HEK293T (cell line): ENCODE measurements around the gene SLC10A1.
"Not testable (repeated sequence)": the region's sequence is repeated elsewhere in the genome, so short reads cannot be mapped to it uniquely, and the experiment has no call there.

Experiments used
- CTCF ChIA-PET: fragments of 350-600 bp; formaldehyde crosslinking; extraction: SDS; loops from one replicate; lab custom pipeline; 2021; ENCODE audit warnings: antibody characterized with exemption, inconsistent platforms; lab: Yijun Ruan, JAX
- POLR2A ChIA-PET: fragments of 350-600 bp; formaldehyde crosslinking; extraction: SDS; loops from one replicate; lab custom pipeline; 2020; ENCODE audit warnings: antibody characterized with exemption, inconsistent platforms; lab: Yijun Ruan, JAX
- DNase-seq: peaks from one replicate; pipeline ENCODE4 v3.0.0; 2012; ENCODE audit warnings: mixed read lengths; ENCODE audit errors: extremely low spot score
- ARNT ChIP-seq: fragments of 450-650 bp; IDR thresholded peaks from 2 replicates; pipeline ENCODE4 v1.6.1; 2017; ENCODE audit warnings: mild to moderate bottlenecking
- BHLHE40 ChIP-seq: fragments of 450-650 bp; IDR thresholded peaks from 2 replicates; pipeline ENCODE4 v1.6.1; 2016; ENCODE audit warnings: mild to moderate bottlenecking, moderate library complexity, borderline replicate concordance
- CTBP1 ChIP-seq: fragments of 450-650 bp; IDR thresholded peaks from 2 replicates; pipeline ENCODE4 v1.6.1; 2016; ENCODE audit warnings: borderline replicate concordance
- ELF4 ChIP-seq: fragments of 450-650 bp; IDR thresholded peaks from 2 replicates; pipeline ENCODE4 v1.6.1; 2017; ENCODE audit warnings: antibody characterized with exemption
- FOXA1 ChIP-seq: fragments of 450-650 bp; IDR thresholded peaks from 2 replicates; pipeline ENCODE4 v1.6.1; 2016; ENCODE audit warnings: mild to moderate bottlenecking
- FOXK2 ChIP-seq: fragments of 450-650 bp; IDR thresholded peaks from 2 replicates; pipeline ENCODE4 v1.6.1; 2016; ENCODE audit warnings: mild to moderate bottlenecking
- FOXM1 ChIP-seq: fragments of 450-650 bp; IDR thresholded peaks from 2 replicates; pipeline ENCODE4 v1.6.1; 2017; ENCODE audit warnings: mild to moderate bottlenecking, borderline replicate concordance
- HDGF ChIP-seq: fragments of 450-650 bp; IDR thresholded peaks from 2 replicates; pipeline ENCODE4 v1.6.1; 2017; ENCODE audit warnings: antibody characterized with exemption, borderline replicate concordance
- L3MBTL2 ChIP-seq: fragments of 450-650 bp; conservative IDR thresholded peaks from 2 replicates; pipeline ENCODE4 v1.6.1; 2016; ENCODE audit warnings: mild to moderate bottlenecking
- LEF1 ChIP-seq: fragments of 450-650 bp; IDR thresholded peaks from 2 replicates; pipeline ENCODE4 v1.6.1; 2017; ENCODE audit warnings: mild to moderate bottlenecking, borderline replicate concordance
- NFRKB ChIP-seq: fragments of 450-650 bp; IDR thresholded peaks from 2 replicates; pipeline ENCODE4 v1.6.1; 2016; ENCODE audit warnings: mild to moderate bottlenecking, moderate library complexity
- PKNOX1 ChIP-seq: fragments of 450-650 bp; IDR thresholded peaks from 2 replicates; pipeline ENCODE4 v1.6.1; 2016
- SP1 ChIP-seq: fragments of 450-650 bp; IDR thresholded peaks from 2 replicates; pipeline ENCODE4 v1.6.1; 2017
- SUZ12 ChIP-seq: fragments of 450-650 bp; IDR thresholded peaks from 2 replicates; pipeline ENCODE4 v1.6.1; 2016; ENCODE audit warnings: mild to moderate bottlenecking
- TARDBP ChIP-seq: fragments of 450-650 bp; IDR thresholded peaks from 2 replicates; pipeline ENCODE4 v1.6.1; 2016
- ZNF384 ChIP-seq: fragments of 450-650 bp; IDR thresholded peaks from 2 replicates; pipeline ENCODE4 v1.6.1; 2016

Gene SLC10A1

GRCh38 chr14:69749956-69750355 lies 47.1 kb downstream of the SLC10A1 start:
- no peak for DNase-seq
- CTCF ChIA-PET, result no interaction called here

DNA sequence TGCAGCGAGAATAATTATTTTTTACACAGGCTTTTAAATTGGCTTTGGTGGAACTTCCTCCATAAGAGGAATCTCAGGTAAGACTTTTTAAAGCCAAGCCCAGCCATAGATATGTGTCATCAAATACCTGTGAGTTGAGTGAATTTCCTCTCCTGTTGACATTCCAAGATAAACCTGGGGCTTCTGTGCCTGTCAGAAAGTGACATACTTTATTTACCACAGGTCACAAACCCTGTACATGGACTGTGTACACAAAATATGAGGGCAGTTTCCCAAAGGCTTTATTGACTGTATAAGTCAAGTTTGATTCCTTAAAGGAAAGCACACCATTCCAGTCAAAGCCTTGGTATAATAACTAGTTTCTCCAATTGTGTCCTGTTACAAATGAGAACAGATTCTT lies 56.0 kb downstream of the SLC10A1 start:
- ChIA-PET POLR2A (no interaction called here), CTCF (no interaction called here)
- no peak for DNase-seq
- no peak for TF ChIP-seq FOXM1
- no peak for TF ChIP-seq TARDBP
- TF ChIP-seq HDGF, result no peak
- no peak for TF ChIP-seq NFRKB
- no peak for TF ChIP-seq L3MBTL2
- TF ChIP-seq FOXA1, result no peak
- TF ChIP-seq ARNT, result no peak
- no peak for TF ChIP-seq SP1
- no peak for TF ChIP-seq PKNOX1
- TF ChIP-seq LEF1, result no peak
- no peak for TF ChIP-seq ZNF384
- no peak for TF ChIP-seq ELF4
- TF ChIP-seq CTBP1, result no peak
- no peak for TF ChIP-seq FOXK2
- TF ChIP-seq SUZ12, result no peak

More at GRCh38 chr14:69749956-69750355, 47.1 kb downstream of the SLC10A1 start:
- POLR2A ChIA-PET, result interaction anchor here (1.1 to 2.1 kb wide), 2 partner anchors 11 to 17 kb away, joined by 3 to 11 read pairs; partner anchors contain the start of gene SRSF5
- TF ChIP-seq ELF4 (no peak), ARNT (no peak), ZNF384 (no peak), SUZ12 (no peak), CTBP1 (no peak), SP1 (no peak), PKNOX1 (no peak), BHLHE40 (no peak), TARDBP (no peak), L3MBTL2 (no peak), HDGF (no peak), LEF1 (no peak), FOXK2 (no peak), NFRKB (no peak), FOXM1 (no peak)

- POLR2A ChIA-PET, DNase-seq, CTCF ChIA-PET: not testable (repeated sequence)
Observed at GRCh38 chr14:69736405-69736804, 60.6 kb downstream of the SLC10A1 start.

GRCh38 chr14:69731919-69732598 lies 65.0 kb downstream of the SLC10A1 start:
- not testable (repeated sequence) for DNase-seq

DNA sequence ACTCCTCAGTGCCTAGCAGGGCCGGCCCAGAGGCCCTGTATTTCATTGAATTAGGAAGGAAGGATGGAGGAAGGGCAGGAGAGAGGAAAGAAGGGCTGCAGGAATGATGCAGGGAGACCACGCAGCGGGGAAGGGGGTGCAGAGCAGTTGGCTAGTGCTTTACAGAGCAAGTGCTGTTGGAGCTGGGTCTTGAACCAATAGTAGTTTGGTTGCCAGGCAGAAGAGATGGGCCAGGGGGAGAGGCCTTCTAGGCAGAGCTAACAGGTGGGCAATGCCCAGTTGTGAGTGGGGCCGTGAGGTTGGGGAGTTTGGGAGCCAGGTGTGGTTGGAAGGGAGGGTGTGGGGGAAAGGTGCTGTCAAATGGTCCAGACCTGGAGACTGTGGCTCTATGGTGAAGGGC lies 69.2 kb downstream of the SLC10A1 start:
- ChIA-PET POLR2A (interaction anchor here (0.6 kb wide), 1 partner anchor 129 kb away, joined by 3 read pairs; no protein-coding TSS in a partner anchor), CTCF (interaction anchor here (1.1 to 1.7 kb wide), 6 partner anchors 14 to 192 kb away, joined by 3 to 16 read pairs (median 4); no protein-coding TSS in a partner anchor)
- TF ChIP-seq ZNF384, result no peak
- TF ChIP-seq FOXK2, result no peak
- DNase-seq, result no peak

More at GRCh38 chr14:69731919-69732598, 65.0 kb downstream of the SLC10A1 start:
- POLR2A ChIA-PET, result not testable (repeated sequence)
- CTCF ChIA-PET, result interaction anchor here (0.6 kb wide), 1 partner anchor 139 kb away, joined by 3 read pairs; no protein-coding TSS in a partner anchor

- CTCF ChIA-PET, result interaction anchor here (0.6 to 1.7 kb wide), 13 partner anchors 9 to 191 kb away, joined by 3 to 16 read pairs (median 3); no protein-coding TSS in a partner anchor
- POLR2A ChIA-PET, result no interaction called here
- peak; percentile 89 for DNase-seq
- TF ChIP-seq HDGF, result no peak
- no peak for TF ChIP-seq ARNT
- TF ChIP-seq SUZ12, result no peak
- no peak for TF ChIP-seq TARDBP
- TF ChIP-seq FOXA1, result no peak
- no peak for TF ChIP-seq FOXM1
- no peak for TF ChIP-seq CTBP1
- no peak; the same call in 1 of the 2 replicates for TF ChIP-seq L3MBTL2
- no peak for TF ChIP-seq ELF4
Observed at GRCh38 chr14:69726761-69727511, 70.1 kb downstream of the SLC10A1 start.
